Activated T-cell treated with anti-CD3 and anti-CD28 coated beads, Interleukin-2, amount 50 U/mL, for 48 hours (primary cell): ENCODE measurements around the gene POLA2.
"Not testable (repeated sequence)": the region's sequence is repeated elsewhere in the genome, so short reads cannot be mapped to it uniquely, and the experiment has no call there.

Experiments used
- DNase-seq, 2 experiments: peaks; one replicate each; pipeline ENCODE4 v3.0.0-alpha.2; 2020

Gene POLA2, protein sequence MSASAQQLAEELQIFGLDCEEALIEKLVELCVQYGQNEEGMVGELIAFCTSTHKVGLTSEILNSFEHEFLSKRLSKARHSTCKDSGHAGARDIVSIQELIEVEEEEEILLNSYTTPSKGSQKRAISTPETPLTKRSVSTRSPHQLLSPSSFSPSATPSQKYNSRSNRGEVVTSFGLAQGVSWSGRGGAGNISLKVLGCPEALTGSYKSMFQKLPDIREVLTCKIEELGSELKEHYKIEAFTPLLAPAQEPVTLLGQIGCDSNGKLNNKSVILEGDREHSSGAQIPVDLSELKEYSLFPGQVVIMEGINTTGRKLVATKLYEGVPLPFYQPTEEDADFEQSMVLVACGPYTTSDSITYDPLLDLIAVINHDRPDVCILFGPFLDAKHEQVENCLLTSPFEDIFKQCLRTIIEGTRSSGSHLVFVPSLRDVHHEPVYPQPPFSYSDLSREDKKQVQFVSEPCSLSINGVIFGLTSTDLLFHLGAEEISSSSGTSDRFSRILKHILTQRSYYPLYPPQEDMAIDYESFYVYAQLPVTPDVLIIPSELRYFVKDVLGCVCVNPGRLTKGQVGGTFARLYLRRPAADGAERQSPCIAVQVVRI

DNA sequence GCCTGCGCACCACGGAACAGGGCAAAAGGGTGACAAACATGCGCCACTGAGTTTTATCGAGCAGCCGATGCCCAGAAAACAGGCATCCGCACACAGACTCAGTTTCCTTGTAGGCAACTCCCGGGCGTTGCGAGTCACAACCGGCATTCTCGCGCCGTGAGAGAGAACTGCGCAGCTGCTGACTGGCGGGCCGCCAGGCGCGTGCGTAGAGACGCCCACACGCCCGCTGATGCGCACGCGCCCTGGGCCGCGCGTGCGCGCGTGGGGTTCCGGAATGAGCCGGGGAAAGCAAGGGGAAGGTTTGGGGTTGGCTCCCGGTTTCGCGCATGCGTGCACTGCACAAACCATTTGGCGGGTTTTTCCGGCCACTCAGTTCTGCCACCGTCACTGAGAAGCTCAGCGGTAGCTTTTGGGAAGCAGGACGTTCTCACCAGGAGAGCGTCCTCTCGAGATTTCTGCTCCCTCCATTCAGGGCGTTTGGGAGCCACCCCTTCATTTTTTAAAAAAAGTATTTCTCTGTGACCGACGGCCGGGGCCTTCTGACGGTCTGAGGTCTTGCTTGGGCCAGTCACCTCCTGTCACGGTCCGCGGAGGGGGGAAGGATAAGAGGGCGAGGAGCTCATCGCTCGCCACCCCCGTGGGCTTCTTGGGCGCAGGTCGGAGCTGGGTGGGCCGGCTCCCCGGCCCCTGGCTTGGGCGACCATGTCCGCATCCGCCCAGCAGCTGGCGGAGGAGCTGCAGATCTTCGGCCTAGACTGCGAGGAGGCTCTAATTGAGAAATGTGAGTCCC lies at the start of gene POLA2:
POLA2 (plus strand) TSS at position 372 of the 790 bp plus-strand sequence; CDS start at position 703, 331 bp downstream.
- peak; percentile 98 to 99 for DNase-seq

DNA sequence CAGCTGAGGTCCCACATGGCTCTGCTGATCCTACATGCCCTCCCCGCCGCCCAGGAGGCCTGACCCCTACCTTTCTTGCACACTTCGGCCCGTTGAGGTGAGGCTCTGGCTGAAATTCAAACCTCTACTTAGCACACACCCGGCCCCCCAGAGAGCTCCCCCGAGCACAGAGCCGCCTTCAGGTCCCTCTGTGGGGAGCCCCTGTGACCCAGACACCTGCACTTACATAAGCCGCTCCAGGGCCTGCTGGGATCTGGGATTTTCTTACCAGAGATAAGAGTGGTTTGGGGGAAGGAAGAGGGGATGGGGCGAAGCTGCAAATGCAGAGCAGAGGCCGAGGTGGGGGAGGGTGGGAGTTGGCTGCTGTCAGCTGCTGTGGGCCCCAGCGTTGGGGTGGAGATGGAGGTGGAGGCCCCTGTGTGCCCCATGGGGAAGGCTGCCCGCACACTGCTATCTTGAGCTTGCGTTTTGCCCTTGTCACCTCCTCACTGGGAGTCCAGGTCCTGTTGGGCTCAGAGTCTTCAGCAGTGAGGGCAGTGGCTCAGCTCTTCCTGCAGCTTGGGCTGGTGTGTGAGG lies 49.4 kb upstream of the POLA2 start:
- DNase-seq = no peak

DNA sequence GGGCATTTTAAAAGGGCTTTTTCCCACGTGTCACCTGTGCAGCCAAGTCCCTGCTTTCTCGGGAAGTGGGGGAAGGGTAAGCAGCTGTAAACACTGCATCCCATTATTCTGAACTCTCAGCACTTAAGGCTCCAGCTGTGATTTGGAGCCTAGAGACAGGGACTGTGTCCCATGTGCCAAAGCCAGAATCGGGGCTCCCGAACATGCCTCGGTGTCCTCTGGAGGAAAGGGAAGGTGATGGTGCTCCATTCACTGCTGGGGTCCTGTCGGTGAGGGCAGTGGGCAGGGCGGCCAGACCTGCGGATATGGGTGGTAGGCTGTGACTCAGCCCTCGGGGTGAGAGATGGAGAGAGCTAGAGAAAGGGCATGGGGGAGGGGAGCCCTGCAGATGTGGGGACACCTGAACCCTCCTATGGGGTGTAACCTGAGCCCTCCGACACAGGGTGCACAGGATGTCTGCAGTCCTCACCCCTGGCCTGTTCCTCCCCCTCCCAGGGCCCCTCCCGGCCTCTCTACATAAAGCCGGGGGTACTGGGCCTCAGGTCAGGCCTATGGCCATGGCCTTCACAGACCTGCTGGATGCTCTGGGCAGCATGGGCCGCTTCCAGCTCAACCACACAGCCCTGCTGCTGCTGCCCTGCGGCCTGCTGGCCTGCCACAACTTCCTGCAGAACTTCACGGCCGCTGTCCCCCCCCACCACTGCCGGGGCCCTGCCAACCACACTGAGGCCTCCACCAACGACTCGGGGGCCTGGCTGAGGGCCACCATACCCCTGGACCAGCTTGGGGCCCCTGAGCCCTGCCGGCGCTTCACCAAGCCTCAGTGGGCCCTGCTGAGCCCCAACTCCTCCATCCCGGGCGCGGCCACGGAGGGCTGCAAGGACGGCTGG lies 48.2 kb upstream of the POLA2 start:
- no peak for DNase-seq

DNA sequence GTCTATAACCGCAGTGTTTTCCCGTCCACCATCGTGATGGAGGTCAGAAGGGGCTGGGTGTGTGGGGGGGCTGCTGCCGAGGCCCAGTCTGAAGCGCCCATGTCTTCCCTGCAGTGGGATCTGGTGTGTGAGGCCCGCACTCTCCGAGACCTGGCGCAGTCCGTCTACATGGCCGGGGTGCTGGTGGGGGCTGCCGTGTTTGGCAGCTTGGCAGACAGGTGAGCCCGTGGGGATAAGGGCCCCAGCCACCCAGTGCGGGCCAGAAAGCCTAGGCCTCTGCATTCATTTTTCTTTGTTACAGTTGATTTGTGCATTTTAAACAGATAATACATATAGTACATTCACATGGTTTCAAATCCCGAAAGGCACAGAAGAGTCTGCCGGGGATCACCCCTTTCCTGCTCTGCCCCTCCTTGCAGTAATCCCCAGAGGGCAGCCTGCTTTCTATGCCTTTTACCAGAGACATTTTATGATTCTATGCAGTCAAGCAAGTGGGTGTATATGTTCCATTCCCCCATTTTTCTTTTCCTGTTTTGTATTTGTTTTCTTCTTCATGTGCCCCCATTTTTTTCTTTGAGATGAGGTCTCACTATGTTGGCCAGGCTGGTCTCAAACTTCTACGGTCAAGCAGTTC lies 47.4 kb upstream of the POLA2 start:
- DNase-seq = no peak

DNA sequence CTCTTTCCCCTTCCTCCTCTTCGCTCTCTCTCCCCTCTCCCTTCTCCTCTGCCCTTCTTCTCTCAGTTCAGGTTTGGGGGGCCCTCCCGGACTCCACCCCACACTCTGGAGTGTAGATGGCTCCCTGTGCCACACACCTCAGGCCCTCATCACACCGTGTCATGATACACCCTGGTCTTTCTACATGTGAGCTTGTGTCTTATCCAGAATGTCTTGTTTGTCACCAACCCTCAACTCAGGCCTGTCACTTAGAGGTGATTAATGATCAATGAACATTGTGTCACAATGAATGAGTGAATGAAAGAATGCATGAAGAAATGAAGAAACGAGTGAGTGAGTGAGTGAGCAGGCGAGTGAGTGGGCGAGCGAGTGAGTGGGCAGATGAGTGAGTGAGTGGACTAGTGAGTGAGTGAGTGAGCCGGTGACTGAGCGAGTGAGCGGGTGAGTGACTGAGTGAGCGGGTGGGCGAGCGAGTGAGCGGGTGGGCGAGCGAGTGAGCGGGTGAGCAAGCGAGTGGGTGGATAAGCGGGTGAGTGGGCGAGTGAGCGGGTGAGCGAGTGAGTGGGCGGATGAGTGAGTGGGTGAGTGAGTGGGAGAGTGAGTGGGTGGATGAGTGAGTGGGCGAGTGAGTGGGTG lies 46.2 kb upstream of the POLA2 start:
- peak; percentile 45 to 56 for DNase-seq

DNA sequence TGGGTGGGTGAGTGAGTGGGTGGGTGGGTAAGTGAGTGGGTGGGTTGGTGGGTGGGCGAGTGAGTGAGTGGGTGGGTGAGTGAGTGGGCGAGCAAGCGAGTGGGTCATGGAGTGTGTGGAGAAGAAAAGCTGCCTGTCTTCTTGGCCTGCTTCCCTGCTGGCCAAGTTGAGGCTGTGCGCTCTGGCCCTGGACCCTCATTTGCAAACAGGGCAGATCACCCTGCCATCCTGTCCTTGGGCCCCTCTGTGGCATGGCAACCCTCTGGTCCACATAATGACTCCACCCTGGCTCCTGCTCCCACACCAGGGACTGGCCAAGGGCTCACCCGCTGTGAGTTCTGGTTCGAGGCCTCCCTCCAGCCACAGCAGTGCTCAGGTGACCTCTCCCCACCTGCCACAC lies 44.9 kb upstream of the POLA2 start:
- no peak for DNase-seq

DNA sequence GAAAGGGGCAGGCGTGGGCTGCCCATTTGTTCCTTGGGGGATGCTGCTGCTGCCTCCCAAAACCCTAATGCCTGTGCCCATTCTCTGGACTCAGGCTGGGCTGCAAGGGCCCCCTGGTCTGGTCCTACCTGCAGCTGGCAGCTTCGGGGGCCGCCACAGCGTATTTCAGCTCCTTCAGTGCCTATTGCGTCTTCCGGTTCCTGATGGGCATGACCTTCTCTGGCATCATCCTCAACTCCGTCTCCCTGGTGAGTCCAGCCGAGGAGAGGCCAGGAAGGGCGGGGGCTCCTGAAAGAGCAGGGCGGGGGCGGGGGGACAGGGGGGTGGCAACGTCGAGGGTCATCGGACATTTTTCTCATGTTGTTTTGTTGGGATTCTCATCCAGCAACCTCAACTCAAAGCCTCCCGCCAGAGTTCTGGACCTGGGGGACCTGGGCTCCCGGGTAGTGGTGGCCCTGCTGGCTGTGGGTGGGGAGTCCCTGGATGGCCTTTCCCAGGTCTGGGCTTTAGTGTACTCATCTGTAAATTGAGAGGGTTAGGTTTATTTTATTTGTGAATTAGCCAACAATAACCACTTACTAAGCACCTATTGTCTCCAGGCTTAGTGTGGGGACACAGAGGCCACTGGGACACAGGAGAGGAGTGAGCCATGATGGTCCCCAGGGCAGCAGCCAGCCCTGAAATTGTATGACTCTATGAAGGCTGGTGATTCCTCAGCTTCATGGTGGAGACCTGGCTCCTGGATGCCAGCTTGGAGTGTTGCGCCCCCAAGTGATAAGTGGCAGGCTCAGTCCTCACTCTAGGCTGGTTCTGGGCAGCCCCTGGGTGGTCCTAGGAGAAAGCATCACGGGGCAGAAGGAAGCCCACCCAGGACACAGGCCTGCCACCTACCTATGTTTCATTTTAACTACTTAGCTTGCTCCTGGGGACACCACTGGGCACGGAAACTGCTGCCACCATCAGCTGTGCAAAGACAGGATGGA lies 44.0 kb upstream of the POLA2 start:
- no peak for DNase-seq

DNA sequence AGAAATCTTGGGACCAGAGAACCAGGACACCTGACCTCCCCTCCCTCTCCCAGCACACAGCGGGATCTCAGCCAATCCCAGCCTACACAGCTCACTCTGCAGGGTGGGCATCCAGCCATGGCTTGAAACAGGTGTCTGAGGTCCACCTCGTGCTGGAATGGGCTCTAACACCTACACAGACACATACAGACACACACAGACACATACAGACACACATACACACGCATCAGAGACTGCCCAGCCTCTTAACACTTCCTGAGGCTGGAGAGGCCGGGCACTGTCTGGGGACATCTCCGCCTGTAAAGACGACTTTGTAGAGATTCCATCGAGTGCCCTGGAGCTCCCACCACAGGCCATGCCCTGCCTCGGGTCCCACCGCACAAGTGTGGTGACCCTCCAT lies 43.3 kb upstream of the POLA2 start:
- DNase-seq = no peak

DNA sequence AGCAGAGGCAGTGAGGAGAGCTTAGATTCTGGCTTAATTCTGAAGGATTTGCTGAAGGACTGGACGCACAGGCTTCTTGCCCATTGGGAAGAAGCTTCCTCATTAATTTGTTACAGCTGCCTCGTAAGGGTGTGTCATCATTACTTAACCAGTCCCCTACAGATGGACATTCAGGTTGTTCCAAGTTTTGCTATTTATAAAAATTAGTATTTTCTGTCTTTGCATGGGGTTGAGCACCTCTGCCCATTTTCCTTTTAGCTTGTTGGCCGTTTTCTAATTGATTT lies 41.9 kb upstream of the POLA2 start:
- no peak for DNase-seq

DNA sequence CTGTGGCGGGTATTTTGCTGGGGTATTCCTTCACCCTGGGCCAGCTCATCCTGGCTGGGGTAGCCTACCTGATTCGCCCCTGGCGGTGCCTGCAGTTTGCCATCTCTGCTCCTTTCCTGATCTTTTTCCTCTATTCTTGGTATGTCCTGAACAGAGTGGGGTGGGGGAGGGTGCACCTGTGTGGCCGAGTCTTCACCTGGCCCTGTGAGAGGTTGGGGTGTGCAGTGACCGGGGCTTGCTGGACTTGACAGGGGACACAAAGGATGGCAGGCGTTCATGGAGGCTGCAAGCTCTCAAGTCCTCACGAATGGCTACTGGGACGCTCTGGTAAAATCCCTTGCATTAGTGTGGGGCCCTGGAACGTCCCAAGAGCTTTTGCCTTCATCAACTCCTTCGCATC lies 40.7 kb upstream of the POLA2 start:
- no peak for DNase-seq

DNA sequence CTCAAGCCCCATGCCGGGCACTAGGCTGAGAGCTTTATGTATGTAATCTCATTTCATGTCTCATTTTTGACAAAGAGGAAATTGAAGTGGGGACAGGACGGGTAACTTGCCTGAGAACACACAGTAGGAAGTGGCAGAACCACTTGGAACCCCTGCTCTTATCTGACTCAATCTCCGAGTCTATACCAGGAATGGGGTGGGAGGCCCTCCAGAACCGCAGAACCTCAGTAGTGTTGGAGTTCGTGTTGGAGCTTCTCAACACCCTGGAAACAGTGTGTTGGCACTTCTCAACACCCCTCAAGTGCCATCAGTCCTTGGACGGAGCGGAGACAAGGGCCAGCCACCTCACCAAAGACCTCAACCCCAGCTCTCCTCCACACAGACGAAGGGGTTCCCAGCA lies 38.8 kb upstream of the POLA2 start:
- DNase-seq = no peak

DNA sequence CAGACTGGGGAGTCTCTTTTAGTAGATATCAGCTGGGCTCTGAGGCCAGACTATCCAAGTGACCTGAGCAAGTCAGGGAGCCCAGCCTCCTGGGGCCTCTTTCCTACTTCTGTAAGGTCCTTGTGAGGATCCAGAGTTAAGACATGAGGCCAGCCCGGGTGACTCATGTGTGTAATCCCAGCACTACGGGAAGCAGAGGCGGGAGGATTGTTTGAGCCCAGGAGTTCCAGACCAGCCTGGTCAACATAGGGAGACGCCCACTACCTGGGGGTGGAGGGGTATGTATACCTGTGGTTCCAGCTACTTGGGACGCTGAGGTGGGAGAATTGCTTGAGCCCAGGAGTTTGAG lies 36.9 kb upstream of the POLA2 start:
- no peak for DNase-seq

DNA sequence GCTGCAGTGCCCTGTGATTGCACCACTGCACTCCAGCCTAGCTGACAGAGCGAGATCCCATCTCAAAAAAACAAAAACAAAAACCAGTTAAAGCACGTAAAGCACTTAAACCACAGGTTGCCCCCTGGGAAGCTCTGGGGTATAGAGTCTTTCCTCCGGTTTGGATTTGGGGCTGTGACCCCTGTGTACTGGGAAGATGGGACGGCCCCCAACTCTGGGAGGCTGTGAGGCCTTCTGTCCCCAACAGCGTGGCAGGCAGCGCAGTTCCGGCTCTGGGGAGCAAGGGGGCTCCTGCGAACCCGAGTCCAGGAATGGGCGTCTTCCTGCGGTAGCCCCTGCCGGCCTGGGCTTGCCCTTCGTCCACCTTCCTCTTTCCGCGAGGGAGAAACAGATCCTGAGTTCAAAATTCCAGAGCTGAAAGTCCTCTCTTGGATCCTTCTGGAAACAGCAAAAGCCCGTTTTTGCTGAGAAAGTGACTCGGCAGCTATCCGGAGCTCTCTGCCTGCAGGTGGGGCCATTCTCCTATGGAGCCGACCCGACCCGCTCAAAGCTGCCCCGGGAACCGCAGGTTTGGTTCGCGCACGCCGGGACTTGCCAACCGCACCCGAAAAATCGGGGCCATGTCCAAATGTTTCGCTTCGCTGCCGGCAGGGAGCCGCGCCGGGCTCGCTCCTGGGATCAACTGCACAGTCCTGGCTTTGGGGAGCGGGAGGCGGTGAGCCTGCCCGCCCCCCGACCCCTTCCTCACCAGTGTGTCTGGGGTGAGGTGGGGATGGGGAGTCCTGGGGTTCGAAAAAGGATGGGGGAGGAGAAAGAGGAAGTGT lies 36.3 kb upstream of the POLA2 start:
- peak; percentile 59 to 73 for DNase-seq

DNA sequence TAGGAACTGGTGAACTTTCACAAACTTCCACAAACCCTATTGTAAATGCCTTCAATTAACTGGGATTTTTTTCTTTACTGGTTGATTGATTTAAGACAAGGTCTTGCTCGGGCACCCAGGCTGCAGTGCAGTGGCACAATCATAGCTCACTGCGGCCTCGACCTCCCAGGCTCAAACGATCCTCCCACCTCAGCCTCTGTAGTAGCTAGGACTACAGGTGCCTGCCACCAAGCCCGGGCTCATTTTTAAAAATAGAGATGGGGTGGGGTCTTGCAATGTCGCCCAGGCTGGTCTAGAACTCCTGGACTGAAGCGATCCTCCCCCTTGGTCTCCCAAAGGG lies 35.7 kb upstream of the POLA2 start:
- no peak for DNase-seq

DNA sequence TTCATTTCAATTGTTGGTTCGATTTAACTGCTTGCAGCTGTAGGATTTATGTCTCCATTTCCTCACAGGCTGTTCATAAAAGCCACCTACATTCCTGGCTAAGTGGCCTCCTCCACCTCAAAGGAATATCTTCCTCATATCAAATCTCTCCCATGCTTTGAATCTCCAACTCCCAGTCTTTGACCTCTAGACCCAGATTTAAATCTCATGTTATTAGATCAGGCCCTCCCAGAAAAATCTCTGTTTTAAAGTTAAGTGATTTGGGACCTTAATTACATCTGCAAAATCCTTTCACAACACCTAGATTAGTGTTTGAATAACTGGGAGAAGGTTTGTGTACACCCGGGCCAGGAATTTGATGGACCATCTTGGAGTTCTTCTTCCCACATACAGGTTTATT lies 33.9 kb upstream of the POLA2 start:
- no peak for DNase-seq

DNA sequence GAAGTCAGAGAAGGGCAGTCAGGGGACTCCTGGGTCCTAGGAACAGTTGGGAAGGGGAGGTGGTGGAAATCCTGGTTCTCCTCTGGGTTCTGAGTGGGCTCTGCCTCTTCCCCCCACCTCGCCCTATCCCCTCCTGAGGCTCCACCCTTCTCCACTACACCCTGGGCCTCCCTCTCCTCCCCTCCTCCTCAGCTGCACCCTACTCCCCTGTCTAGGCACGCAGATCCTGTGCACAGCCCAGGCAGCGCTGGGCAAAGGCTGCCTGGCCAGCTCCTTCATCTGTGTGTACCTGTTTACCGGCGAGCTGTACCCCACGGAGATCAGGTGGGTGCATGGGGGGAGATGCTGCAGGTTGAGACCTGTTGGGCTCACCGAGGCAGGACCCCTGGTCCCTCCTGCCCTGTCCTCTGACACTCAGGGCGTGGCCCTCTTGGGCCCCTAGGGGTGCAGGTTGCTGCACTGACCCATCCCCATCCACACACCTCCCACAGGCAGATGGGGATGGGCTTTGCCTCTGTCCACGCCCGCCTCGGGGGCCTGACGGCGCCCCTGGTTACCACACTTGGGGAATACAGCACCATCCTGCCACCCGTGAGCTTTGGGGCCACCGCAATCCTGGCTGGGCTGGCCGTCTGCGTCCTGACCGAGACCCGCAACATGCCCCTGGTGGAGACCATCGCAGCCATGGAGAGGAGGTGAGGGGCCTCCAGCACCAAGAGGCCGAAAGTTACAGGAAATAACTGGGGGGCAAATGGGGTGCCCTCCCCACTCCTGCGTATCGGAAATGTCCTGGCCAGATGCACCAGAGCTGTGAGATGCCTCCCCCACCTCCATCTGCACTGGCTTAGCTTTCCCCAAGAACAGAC lies 25.3 kb upstream of the POLA2 start:
- no peak for DNase-seq

DNA sequence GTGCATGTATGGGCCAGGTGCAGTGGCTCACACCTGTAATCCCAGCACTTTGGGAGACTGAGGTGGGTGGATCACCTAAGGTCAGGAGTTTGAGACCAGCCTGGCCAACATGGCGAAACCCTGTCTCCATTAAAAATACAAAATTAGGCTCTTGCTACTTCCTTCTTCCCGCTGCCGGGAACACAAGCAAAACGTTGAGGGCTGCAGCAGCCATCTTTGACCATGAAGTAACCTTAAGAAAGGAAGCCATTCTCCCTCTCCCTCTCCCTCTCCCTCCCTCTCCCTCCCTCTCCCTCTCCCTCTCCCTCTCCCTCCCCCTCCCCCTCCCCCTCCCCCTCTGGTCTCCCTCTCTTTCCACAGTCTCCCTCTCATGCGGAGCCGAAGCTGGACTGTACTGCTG lies 23.5 kb upstream of the POLA2 start:
- DNase-seq = not testable (repeated sequence)

DNA sequence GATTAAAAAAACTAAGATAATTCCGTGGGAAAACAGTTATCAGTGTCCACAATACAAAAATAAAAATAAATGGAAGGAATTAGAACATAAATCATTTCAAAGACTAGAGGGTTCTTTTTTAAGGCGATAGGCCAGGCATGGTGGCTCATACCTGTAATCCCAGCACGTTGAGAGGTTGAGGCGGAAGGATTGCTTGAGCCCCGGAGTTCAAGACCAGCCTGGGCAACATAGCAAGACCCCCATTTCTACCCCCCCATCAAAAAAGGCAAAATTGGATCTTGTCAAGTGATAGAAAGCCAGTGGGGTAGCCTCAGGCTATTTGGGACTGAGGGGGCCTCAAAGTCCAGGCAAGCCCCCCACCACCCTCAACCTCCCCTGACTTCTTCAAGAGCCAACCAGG lies 20.6 kb upstream of the POLA2 start:
- no peak for DNase-seq

DNA sequence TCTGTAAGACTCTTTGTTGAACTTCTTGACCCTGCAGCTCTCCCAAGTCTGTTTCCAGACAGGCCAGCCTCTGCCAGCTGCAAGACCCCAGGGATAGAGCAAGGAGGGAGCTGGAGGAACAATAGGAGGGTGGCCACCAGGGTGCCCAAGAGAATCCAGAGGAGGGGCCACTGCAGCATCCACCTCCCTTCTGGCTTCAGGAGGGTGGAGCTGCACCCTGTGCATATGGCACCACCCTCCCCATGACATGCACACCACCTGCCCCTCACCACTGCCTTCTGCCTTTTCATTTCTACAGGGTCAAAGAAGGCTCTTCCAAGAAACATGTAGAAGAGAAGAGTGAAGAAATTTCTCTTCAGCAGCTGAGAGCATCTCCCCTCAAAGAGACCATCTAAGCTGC lies 20.1 kb upstream of the POLA2 start:
- no peak for DNase-seq
